ENCODE results near the gene PDP2. TPM values are rescaled to one million over a fixed set of nuclear protein-coding genes. Genes with fewer than 3 reads are reported as not detected.

PDP2 gene
- total RNA-seq, 1 donor from 2014 or later = 16.1 TPM

DNA sequence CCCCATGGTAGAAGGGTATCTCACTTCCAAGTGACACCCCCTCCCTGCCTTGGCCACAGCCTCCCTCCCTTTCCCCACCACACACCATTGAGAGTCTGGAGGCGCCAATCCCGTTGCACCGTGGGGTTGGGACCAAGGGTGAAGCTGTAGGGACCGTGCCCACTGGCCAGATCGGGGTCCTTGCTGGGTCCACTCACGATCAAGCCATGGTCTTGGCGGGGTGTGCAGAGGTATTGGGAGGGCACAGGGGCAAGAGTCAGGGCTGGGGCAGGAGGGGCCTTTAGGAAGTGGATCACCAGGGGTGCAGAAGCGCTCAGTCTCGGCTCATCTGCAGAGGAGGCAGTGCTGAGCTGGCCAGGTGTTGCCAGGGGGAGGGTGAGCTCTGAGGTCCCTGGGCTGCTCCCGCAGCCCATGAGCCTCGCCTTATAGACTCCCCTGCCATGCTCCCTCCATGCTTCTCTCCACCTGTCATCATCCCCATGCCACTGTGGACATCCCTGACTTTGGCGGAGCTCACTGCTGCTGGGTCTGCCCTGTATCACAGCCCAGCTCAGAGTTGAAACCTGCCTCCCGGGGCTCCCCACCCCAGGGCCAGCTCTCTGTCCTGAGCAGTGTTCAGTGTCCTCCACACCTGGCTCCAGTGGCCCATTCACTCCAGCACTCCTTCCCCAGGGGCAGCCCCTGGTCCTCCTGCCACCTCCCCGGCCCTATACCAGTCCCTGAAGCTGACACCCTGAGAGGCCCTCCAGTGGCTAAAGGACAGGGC lies 30.0 kb downstream of the PDP2 start:
- Mint-ChIP-seq H3K9me3 (peaks cover 8% of the 10 kb centered on the region), H3K36me3 (no peaks in the 10 kb centered on the region), H3K27me3 (peaks cover 13% of the 10 kb centered on the region), H3K4me1 (ENCODE audit: unreplicated experiment) (peaks cover 10% of the 10 kb centered on the region), H3K4me3 (no peak overlapping the region), H3K27ac (no peak overlapping the region)
- TF ChIP-seq, protein P1, sequence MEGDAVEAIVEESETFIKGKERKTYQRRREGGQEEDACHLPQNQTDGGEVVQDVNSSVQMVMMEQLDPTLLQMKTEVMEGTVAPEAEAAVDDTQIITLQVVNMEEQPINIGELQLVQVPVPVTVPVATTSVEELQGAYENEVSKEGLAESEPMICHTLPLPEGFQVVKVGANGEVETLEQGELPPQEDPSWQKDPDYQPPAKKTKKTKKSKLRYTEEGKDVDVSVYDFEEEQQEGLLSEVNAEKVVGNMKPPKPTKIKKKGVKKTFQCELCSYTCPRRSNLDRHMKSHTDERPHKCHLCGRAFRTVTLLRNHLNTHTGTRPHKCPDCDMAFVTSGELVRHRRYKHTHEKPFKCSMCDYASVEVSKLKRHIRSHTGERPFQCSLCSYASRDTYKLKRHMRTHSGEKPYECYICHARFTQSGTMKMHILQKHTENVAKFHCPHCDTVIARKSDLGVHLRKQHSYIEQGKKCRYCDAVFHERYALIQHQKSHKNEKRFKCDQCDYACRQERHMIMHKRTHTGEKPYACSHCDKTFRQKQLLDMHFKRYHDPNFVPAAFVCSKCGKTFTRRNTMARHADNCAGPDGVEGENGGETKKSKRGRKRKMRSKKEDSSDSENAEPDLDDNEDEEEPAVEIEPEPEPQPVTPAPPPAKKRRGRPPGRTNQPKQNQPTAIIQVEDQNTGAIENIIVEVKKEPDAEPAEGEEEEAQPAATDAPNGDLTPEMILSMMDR (conservative IDR thresholded peaks at IDR 0.05) = no peak
- DNase-seq (ENCODE audit: extremely low spot score, unreplicated experiment) = no peak

DNA sequence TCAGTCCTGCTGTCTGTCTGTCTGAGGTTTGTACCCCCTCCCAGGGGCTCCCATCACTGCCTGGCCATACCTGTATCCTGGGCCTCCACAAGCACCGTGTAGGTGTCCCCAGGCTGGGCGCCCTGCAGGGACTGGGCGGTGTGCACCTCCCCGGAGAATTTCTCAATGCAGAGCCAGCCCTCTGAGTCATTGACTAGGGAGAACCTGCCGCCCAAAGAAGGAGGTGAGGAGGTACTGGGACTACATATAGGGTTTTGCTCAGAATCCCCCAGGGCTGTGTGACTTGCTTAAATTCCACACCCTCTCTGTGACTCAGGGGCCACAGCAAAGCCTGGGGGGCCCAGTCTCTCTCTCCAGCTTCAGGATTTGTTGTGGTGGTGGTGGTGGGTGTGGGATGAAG lies 30.8 kb downstream of the PDP2 start:
- Mint-ChIP-seq H3K27ac (no peak overlapping the region), H3K4me1 (ENCODE audit: unreplicated experiment) (peaks cover 5% of the 10 kb centered on the region), H3K27me3 (peaks cover 16% of the 10 kb centered on the region), H3K36me3 (no peaks in the 10 kb centered on the region), H3K9me3 (peaks cover 4% of the 10 kb centered on the region), H3K4me3 (no peak overlapping the region)
- TF ChIP-seq, protein P1 (conservative IDR thresholded peaks at IDR 0.05) = no peak
- no peak for DNase-seq (ENCODE audit: extremely low spot score, unreplicated experiment)

DNA sequence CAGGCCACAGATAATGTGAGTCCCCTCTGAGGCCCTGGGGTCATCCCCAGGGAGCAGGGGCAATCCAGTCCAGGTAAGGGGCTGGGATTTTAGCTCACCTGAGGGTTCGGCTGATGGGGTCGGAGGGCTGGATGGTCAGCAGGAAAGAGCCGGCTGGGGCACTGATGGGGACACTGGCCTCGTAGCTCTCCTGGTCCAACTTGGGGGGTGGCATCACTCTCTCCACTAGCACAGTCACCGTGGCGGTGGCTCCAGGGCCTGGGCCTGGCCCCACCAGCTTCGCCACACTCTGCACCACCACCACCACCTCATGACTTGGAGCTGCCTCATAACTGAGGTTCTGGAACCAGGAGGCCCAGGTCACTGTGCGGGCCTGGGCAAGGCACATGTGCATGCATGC lies 31.5 kb downstream of the PDP2 start:
- TF ChIP-seq, protein P1 (conservative IDR thresholded peaks at IDR 0.05) = no peak
- H3K27ac Mint-ChIP-seq = no peak overlapping the region
- peaks cover 22% of the 10 kb centered on the region for H3K27me3 Mint-ChIP-seq
- no peak for DNase-seq (ENCODE audit: extremely low spot score, unreplicated experiment)
- H3K4me3 Mint-ChIP-seq = no peak overlapping the region
- H3K9me3 Mint-ChIP-seq = no peaks in the 10 kb centered on the region
- no peaks in the 10 kb centered on the region for H3K4me1 Mint-ChIP-seq (ENCODE audit: unreplicated experiment)
- H3K36me3 Mint-ChIP-seq = no peaks in the 10 kb centered on the region

DNA sequence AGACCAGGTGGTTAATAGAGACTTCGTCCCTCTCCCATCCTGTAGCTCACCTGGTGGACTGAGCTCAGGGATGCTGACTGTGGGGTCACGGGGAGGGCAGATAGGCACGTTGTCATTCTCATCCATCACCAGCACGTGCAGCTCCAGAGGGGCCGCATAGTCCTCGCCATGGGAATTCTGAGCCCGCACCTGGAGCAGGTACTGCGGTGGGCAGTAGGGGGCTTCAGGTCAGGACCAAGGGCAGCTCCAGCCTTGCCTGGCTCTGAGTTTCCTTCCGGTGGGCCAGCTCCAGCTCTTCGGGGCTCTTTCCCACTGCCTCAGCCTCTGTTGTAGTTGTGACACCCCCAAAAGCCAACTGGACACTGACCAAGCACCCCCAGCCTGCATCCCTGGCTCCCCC lies 32.8 kb downstream of the PDP2 start:
- no peak for DNase-seq (ENCODE audit: extremely low spot score, unreplicated experiment)
- no peaks in the 10 kb centered on the region for H3K4me1 Mint-ChIP-seq (ENCODE audit: unreplicated experiment)
- peaks cover 29% of the 10 kb centered on the region for H3K27me3 Mint-ChIP-seq
- no peak overlapping the region for H3K27ac Mint-ChIP-seq
- no peaks in the 10 kb centered on the region for H3K36me3 Mint-ChIP-seq
- no peaks in the 10 kb centered on the region for H3K9me3 Mint-ChIP-seq
- TF ChIP-seq, protein P1 (conservative IDR thresholded peaks at IDR 0.05) = no peak
- no peak overlapping the region for H3K4me3 Mint-ChIP-seq

DNA sequence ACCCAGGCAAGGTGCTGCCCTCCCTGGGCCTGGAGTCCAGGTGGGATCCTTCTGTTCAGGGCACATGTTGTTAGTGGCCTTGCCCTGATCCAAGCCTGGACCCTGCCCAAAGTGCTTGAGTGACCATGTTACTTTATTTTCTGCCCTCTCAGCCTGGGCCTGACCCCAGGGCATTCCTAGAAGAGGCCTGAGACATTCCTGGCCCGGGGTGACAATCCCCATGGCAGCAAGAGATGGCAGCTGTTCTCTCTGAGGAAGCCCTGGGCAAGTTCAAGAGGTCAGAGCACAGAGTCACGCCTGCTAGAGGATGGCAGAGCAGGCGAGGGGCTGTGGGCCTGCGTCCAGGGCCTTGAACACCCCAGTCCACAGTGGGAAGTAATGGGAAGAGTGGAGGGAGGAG lies 33.4 kb downstream of the PDP2 start:
- Mint-ChIP-seq H3K27ac (no peak overlapping the region), H3K36me3 (no peaks in the 10 kb centered on the region), H3K27me3 (peaks cover 29% of the 10 kb centered on the region), H3K9me3 (no peaks in the 10 kb centered on the region), H3K4me1 (ENCODE audit: unreplicated experiment) (no peaks in the 10 kb centered on the region), H3K4me3 (no peak overlapping the region)
- no peak for DNase-seq (ENCODE audit: extremely low spot score, unreplicated experiment)
- TF ChIP-seq, protein P1 (conservative IDR thresholded peaks at IDR 0.05) = no peak
